GM12873 (cell line): ENCODE measurements around the gene SPRR4.

Experiments
- CTCF ChIP-seq: IDR thresholded peaks from 2 replicates; pipeline ENCODE4 v1.5.1; 2012; ENCODE audit warnings: low read depth, mild to moderate bottlenecking, moderate library complexity, low read length, control low read depth; ENCODE audit not compliant: insufficient read depth; ENCODE audit errors: missing control alignments

Gene SPRR4

DNA sequence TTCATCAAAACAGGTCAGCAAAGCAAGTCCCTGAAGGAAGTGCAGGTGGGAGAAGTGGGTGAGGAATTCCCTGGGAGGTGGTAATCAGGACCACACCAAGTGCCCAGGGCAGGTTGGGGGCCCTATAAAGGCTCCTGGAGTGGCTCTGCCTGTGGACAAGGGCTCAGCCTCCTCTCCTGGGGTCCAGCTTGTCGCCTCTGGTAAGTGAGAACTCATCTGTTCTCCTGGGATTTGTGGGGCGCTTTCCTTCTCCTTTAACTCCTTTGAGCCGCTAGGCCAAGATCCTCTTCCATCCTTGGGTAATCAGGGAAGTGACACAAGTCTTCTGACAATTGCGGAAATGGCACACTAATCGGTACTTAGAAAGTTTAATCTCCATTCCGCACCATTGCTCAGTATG is at the start of gene SPRR4:
Gene SPRR4 (plus strand): TSS at position 154 of the 400 bp plus-strand sequence. CDS start 1,243 bp downstream, outside the sequence.
- no peak for TF ChIP-seq CTCF

GRCh38 chr1:152924191-152924590 is 46.3 kb upstream of the SPRR4 start:
- no peak for TF ChIP-seq CTCF

DNA sequence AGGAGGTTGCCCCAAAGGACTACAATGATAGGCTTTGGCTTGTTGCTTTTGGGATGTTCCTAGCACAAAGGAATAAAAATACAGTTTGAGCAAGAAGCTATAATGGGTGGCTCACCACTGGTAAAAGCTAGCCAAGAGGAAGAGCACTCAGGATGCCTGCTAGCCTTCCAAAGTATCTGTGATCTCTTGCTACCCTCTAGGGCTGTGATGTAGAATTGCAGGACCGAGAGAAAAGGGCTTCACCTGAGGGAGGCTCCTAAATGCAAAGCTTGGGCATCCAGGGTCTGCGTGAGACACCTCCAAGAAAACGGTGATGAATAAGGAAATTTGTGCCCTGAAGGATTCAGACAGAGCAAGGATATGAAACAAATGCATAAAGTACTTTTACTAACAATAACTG is 44.4 kb upstream of the SPRR4 start:
- TF ChIP-seq CTCF = peak; percentile 82

DNA sequence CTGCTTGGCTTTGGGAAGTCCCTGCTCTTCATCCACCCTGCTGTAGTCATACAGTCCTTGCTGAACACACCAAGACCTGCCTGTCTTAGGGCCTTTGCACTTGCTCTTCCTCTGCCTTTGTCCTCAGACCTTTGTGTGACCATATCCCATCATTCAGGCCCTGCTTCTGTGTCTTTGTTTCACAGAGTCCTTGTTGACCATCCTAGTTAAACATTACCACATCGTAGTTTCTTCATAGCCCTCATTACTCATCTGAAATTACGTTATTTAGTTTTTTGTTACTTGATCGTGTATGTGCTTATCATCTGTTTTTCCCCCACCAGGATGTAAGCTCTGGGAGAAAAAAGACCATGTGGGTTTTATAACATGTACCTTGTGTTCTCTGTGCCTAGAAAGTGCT is 41.8 kb upstream of the SPRR4 start:
- TF ChIP-seq CTCF = no peak

DNA sequence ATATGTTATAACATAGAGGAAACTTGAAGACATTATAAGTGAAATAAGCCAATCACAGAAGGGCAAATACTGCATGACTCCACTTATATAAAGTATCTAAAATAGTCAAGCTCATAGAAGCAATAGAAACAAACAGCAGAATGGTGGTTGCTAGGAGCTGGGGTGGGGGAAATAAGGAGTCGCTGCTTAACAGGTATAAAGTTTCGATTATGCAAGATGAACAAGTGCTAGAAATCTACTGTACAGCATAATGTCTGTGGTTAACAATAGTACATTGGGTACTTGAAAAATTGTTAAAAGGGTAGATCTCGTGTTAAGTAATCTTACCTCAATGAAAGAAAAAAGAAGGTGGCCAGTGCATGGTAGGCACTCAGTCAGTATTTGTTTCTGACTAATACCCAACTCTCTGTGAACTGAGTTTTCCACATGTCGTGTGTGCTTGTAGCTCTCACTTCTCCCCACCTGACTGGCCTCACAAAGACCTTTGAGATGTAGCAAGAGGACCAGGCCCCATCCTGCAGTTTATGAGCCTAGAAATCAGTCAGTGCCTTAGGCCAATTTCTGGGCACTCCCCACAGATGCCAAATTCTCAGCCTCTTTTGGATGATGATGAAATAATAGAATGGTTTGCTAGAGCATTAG is 38.2 kb upstream of the SPRR4 start:
- no peak for TF ChIP-seq CTCF

- TF ChIP-seq CTCF = no peak
Observed at GRCh38 chr1:152933196-152933595, 37.3 kb upstream of the SPRR4 start.

- TF ChIP-seq CTCF = no peak
Observed at GRCh38 chr1:152940614-152941013, 29.8 kb upstream of the SPRR4 start.
